Measurements from ENCODE around the gene COL4A6.
"Not testable (repeated sequence)": the region's sequence is repeated elsewhere in the genome, so short reads cannot be mapped to it uniquely, and the experiment has no call there.

COL4A6 gene

DNA sequence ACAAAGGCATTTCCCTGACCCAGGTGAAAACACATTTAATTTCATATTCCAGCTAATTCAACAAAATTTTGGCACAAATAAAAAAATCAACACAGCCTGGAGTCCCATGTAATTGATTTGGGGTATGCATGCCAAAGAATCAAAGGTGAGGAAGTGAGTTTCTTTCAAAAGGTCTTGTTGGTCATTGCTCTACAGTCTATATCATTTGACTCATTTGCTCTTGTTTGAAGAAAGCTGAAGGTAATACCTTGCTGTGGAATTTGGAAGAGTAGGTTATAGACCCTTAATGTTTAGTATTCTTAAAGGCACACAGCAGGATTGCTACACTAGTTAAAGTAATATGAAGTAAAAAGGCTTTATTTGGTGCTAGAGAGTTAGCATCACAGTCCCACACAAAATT is 25.4 kb downstream of the COL4A6 start:
- no peak for DNase-seq (ENCODE audit: low read depth in 1 of 2, low spot score in 1 of 2)

GRCh38 chrX:108399418-108400165 is 38.6 kb downstream of the COL4A6 start:
- no peak for DNase-seq (ENCODE audit: low read depth in 1 of 2, low spot score in 1 of 2)

GRCh38 chrX:108397627-108398391 is 40.4 kb downstream of the COL4A6 start:
- DNase-seq (ENCODE audit: low read depth in 1 of 2, low spot score in 1 of 2): no peak

DNA sequence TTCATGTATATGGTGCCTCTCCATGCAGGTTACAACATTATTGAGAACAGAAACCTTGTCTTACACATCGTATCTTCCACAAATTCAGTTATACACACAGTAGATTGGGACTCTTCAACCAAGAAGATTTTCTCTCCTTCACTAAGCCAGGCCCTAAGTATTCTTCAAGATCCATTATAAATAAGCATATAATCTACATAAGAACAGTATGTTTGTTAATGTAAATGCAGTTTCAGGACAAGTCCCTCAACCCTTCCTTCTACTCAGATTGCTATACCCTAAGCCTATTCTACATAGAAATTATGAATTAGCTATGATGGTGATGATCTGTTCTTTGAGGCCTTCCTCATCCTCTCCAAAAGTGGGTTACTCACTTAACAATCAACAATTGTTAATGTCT is 41.2 kb downstream of the COL4A6 start:
- no peak for DNase-seq (ENCODE audit: low read depth in 1 of 2, low spot score in 1 of 2)

- no peak for DNase-seq (ENCODE audit: low read depth in 1 of 2, low spot score in 1 of 2)
Measured at GRCh38 chrX:108396188-108396891, 41.9 kb downstream of the COL4A6 start.

DNA sequence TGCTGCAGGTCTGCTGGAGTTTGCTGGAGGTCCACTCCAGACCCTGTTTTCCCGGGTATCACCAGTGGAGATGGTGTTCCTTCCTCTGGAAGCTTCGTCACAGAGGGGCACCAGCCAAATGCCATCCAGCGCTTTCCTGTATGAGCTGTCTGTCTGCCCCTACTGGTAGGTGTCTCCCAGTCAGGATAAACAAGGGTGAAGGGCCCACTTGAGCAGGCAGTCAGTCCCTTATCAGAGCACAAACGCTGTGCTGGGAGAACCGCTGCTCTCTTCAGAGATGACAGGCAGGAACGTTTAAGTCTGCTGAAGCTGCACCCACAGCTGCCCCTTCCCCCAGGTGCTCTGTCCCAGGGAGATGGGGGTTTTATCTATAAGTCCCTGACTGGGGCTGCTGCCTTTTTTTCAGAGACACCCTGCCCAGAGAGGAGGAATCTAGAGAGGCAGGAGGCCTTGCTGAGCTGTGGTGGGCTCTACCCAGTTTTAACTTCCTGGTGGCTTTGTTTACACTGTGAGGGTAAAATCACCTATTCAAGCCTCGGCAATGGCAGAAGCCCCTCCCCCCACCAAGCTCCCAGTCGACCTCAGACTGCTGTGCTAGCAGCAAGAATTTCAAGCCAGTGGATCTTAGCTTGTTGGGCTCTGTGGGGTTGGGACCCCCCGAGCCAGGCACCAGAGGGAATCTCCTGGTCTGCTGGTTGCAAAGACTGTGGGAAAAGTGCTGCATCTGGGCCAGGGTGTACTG is 47.1 kb downstream of the COL4A6 start:
- DNase-seq (ENCODE audit: low read depth in 1 of 2, low spot score in 1 of 2): not testable (repeated sequence)

GRCh38 chrX:108384783-108385182 is 53.4 kb downstream of the COL4A6 start:
- DNase-seq (ENCODE audit: low read depth in 1 of 2, low spot score in 1 of 2): no peak

DNA sequence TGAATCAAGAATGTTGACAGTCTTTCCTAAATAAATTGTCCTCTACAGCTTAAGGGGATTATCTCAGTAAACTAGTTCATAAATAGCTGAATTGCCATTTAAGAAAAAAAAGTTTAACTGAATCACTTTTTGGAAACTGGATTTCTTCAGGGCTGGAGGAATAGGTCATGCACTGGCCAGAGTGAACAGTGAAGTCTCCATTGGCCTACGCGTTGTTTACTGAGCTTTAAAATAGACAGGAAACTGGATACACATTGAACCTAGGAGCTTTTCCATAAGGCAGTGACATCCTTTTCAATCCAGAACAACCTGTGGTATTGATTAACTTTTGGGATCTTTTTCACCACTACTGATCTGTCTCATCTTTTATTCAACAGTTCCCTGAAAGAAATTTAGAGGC is 58.0 kb downstream of the COL4A6 start:
- no peak for DNase-seq (ENCODE audit: low read depth in 1 of 2, low spot score in 1 of 2)

DNA sequence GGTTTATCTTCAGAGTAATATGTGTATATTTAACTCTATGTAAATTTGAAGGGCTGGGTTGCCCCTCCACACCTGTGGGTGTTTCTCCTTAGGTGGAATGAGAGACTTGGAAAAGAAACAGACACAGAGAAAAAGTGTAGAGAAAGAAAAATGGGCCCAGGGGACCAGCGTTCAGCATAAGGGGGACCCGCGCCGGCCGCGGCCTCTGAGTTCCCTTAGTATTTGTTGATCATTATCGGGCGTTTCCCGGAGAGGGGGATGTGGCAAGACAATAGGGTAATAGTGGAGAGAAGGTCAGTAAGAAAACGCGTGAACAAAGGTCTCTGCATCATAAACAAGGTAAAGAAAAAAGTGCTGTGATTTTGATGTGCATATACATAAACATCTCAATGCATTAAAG is 61.4 kb downstream of the COL4A6 start:
- DNase-seq (ENCODE audit: low read depth in 1 of 2, low spot score in 1 of 2): not testable (repeated sequence)

GRCh38 chrX:108375591-108375990 is 62.6 kb downstream of the COL4A6 start:
- not testable (repeated sequence) for DNase-seq (ENCODE audit: low read depth in 1 of 2, low spot score in 1 of 2)

DNA sequence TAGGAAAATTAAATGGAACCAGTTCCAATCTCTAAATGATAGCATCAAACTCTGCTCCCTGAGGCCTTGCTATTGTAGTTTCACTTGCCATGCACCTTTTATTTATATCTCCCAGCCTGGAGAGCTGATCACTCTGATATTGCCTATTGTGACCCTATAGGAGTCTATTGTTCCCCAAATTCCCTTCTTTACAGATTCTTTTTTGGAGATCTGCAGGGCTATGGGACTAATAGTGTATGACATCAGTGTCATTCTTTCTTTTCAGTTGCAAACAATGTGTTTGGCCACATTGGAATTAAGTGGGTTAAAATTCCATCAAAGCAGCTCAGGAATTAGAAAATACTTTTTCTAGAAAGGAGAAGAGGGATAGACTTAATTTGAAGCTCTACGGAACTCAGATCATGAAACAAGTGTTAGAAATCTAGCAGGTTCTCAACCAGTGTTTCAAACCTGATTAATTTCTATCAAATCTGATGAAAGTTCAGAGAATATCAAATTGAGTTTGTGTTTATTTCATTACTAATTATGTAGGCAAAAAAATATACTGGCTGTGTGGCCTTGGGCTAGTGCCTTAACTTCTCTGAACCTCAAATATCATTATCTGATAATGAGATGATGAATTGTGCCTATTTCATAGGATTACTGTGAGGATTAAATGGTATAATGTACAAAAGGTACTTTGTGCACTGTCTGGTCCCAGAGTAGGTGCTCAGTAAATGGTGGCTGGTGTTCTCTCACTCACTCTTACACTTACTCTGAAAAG is 71.4 kb downstream of the COL4A6 start:
- DNase-seq (ENCODE audit: low read depth in 1 of 2, low spot score in 1 of 2): no peak

GRCh38 chrX:108362026-108362425 is 76.2 kb downstream of the COL4A6 start:
- DNase-seq (ENCODE audit: low read depth in 1 of 2, low spot score in 1 of 2): no peak

GRCh38 chrX:108361316-108361715 is 76.9 kb downstream of the COL4A6 start:
- DNase-seq (ENCODE audit: low read depth in 1 of 2, low spot score in 1 of 2): no peak

GRCh38 chrX:108359806-108360602 is 78.2 kb downstream of the COL4A6 start:
- DNase-seq (ENCODE audit: low read depth in 1 of 2, low spot score in 1 of 2): no peak

DNA sequence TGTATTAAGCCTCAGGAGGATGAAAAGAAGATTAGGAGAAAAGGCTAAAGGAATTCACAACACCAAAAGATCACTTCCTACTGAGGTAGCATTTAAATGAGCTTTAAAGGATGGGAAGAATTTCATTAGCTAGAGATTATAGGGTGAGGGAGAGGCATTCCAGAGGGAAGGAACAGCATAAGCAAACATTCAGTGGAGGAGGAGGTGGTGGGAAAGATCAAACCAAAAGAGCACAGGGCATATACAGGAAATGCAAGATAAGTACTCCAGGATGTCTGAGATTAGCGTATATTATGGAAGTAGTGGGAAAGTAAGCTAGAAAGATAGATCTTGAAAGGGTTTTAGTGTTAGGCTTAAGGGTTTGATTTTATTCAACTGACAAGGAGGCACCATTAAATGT is 84.8 kb downstream of the COL4A6 start:
- no peak for DNase-seq (ENCODE audit: low read depth in 1 of 2, low spot score in 1 of 2)

DNA sequence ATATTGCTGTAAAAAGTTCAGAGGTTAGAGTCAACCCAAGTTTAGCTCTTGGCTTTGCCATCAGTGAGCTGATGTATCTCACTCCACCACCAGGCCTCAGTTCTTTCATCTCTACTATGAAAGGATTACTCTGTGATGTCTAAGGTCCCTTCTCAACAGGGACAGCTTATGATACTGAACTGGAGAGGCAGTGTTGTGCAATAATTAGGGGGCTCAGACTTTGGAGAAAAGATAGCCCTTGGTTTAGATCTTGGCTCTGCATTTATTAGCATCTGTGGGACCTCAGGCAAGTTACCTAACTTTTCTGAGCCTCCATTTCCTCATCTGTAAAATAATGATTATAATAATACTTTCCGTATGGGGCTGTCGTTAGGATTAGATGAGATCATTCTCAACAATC is 89.0 kb downstream of the COL4A6 start:
- DNase-seq (ENCODE audit: low read depth in 1 of 2, low spot score in 1 of 2): no peak

- DNase-seq (ENCODE audit: low read depth in 1 of 2, low spot score in 1 of 2): no peak
Measured at GRCh38 chrX:108348525-108348924, 89.7 kb downstream of the COL4A6 start.

GRCh38 chrX:108347800-108348199 is 90.4 kb downstream of the COL4A6 start:
- DNase-seq (ENCODE audit: low read depth in 1 of 2, low spot score in 1 of 2): no peak

GRCh38 chrX:108344216-108344615 is 94.0 kb downstream of the COL4A6 start:
- no peak for DNase-seq (ENCODE audit: low read depth in 1 of 2, low spot score in 1 of 2)

- DNase-seq (ENCODE audit: low read depth in 1 of 2, low spot score in 1 of 2): no peak
Measured at GRCh38 chrX:108341947-108342346, 96.3 kb downstream of the COL4A6 start.

All from stimulated activated CD4-positive, alpha-beta T cell treated with anti-CD3 and anti-CD28 coated beads, Interleukin-15, amount 100 ng/mL, for 1 hour (primary cell).